SK-N-MC (cell line): ENCODE results near the gene S100A2.
"Not testable (repeated sequence)": the region's sequence is repeated elsewhere in the genome, so short reads cannot be mapped to it uniquely, and the experiment has no call there.

Experiments used
- EZH2 ChIP-seq: fragments of 200-600 bp; sonication (generic); IDR thresholded peaks from one replicate; pipeline ENCODE4 v1.6.1; 2017; ENCODE audit warnings: antibody characterized with exemption
- FOXP2 ChIP-seq: optimal IDR thresholded peaks from 2 replicates; pipeline ENCODE3; 2011; ENCODE audit warnings: mild to moderate bottlenecking, moderate library complexity; ENCODE audit not compliant: insufficient read depth; ENCODE audit errors: extremely low read length, control extremely low read depth
- POLR2AphosphoS5 ChIP-seq: IDR thresholded peaks from 2 replicates; pipeline ENCODE4 v1.6.1; 2012; ENCODE audit warnings: mild to moderate bottlenecking, low read depth, low read length, borderline replicate concordance

DNA sequence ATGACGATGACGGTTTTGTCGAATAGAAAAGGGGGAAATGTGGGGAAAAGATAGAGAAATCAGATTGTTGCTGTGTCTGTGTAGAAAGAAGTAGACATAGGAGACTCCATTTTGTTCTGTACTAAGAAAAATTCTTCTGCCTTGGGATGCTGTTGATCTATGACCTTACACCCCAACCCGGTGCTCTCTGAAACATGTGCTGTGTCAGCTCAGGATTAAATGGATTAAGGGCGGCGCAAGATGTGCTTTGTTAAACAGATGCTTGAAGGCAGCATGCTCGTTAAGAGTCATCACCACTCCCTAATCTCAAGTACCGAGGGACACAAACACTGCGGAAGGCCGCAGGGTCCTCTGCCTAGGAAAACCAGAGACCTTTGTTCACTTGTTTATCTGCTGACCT is 9.9 kb upstream of the S100A2 start:
- not testable (repeated sequence) for TF ChIP-seq EZH2, FOXP2, POLR2AphosphoS5
